Panc1 (cell line): ENCODE measurements around the gene RWDD2A. TPM values are rescaled to one million over a fixed set of nuclear protein-coding genes. Genes with fewer than 3 reads are reported as not detected.

Experiments
- ATAC-seq: fragments of 200-7000 bp; cut with Tn5 transposase; 2 replicates; pipeline ENCODE4 v1.9.1; 2020; ENCODE audit warnings: mild to moderate bottlenecking, moderate library complexity
- BruUV-seq: library from RNA; stranded (reverse); fragments of 400-500 nt; replicated peaks from 2 replicates; lab custom pipeline; 2021; lab: Mats Ljungman, UMichigan
- CTCF ChIA-PET: fragments of 300-600 bp; sonication (Branson Sonifier 250); formaldehyde crosslinking; loops from one replicate; lab custom pipeline; 2022; ENCODE audit warnings: antibody characterized with exemption; lab: Charles Lee
- POLR2A ChIA-PET: fragments of 300-600 bp; sonication (Branson Sonifier 250); formaldehyde crosslinking; loops from one replicate; lab custom pipeline; 2022; ENCODE audit warnings: antibody characterized with exemption; lab: Charles Lee
- DNase-seq: peaks from one replicate; pipeline ENCODE4 v3.0.0-alpha.2; 2010; ENCODE audit warnings: low read depth, low spot score
- H3K27ac ChIP-seq: 2 replicates; pipeline ENCODE4 v1.5.1; 2011; ENCODE audit warnings: mild to moderate bottlenecking, low read length, inconsistent platforms
- H3K27me3 ChIP-seq: fragments of 200-500 bp; sonication (Bioruptor generic); 2 replicates; pipeline ENCODE4 v1.6.0; 2014; ENCODE audit warnings: low read length, inconsistent platforms; ENCODE audit not compliant: control insufficient read depth, insufficient read depth
- H3K36me3 ChIP-seq: fragments of 200-500 bp; sonication (Bioruptor generic); 2 replicates; pipeline ENCODE4 v1.5.1; 2014; ENCODE audit warnings: inconsistent platforms, mild to moderate bottlenecking, low read length, moderate library complexity; ENCODE audit not compliant: control insufficient read depth, insufficient read depth
- H3K4me1 ChIP-seq: 2 replicates; pipeline ENCODE4 v1.5.1; 2011; ENCODE audit warnings: inconsistent platforms, mild to moderate bottlenecking, low read length, moderate library complexity; ENCODE audit not compliant: control insufficient read depth, insufficient read depth
- H3K4me3 ChIP-seq, 2 experiments: 2 replicates each; pipeline ENCODE4 v1.5.1; 2011 to 2012; ENCODE audit warnings: low read depth in 2 of 2, low read length in 2 of 2, mild to moderate bottlenecking in 2 of 2, inconsistent platforms in 1 of 2, moderate library complexity in 1 of 2
- H3K9me3 ChIP-seq: fragments of 200-500 bp; sonication (Bioruptor generic); 2 replicates; pipeline ENCODE4 v1.5.1; 2014; ENCODE audit warnings: low read depth, mild to moderate bottlenecking, inconsistent platforms, low read length, moderate library complexity; ENCODE audit not compliant: control insufficient read depth, insufficient read depth
- CTCF ChIP-seq: fragments of 450-650 bp; IDR thresholded peaks from 2 replicates; pipeline ENCODE4 v1.5.1; 2017; ENCODE audit warnings: mild to moderate bottlenecking
- POLR2AphosphoS5 ChIP-seq: IDR thresholded peaks from 2 replicates; pipeline ENCODE4 v1.6.1; 2012; ENCODE audit warnings: mild to moderate bottlenecking, low read depth, low read length, moderate library complexity
- REST ChIP-seq, 2 experiments: IDR thresholded peaks; 2 replicates each; pipeline ENCODE4 v1.6.1; 2011 to 2012; ENCODE audit warnings: low read depth in 2 of 2, control low read depth in 1 of 2, low read length in 1 of 2, mild to moderate bottlenecking in 1 of 2, moderate library complexity in 1 of 2; ENCODE audit not compliant: insufficient read depth in 1 of 2
- SIN3A ChIP-seq: IDR thresholded peaks from 2 replicates; pipeline ENCODE4 v1.6.1; 2012; ENCODE audit warnings: low read depth, mild to moderate bottlenecking, low read length, moderate library complexity, borderline replicate concordance; ENCODE audit not compliant: insufficient read depth
- TCF7L2 ChIP-seq: IDR thresholded peaks from 2 replicates; pipeline ENCODE4 v1.6.1; 2011; ENCODE audit warnings: mild to moderate bottlenecking, low read depth, low read length, inconsistent platforms
- in situ Hi-C: cut with HindIII; loops from 2 replicates; pipeline ENCODE4 v1.10.0; 2016; ENCODE audit warnings: low sequenced_read_pairs, low pct_unique_long_range_greater_than_20kb
- intact Hi-C: fragments of 100-400 bp; cut with micrococcal nuclease; formaldehyde crosslinking; loops from one replicate; pipeline ENCODE4 v1.10.0; 2022; ENCODE audit not compliant: unreplicated experiment
- total RNA-seq: library from RNA; stranded (reverse); gene quantifications from one replicate; pipeline ENCODE4 v1.2.1, GENCODE V29; 2021; ENCODE audit not compliant: unreplicated experiment

Gene RWDD2A
- total RNA-seq, 1 experiment from 2014 or later, result 3.4 TPM

GRCh38 chr6:83180426-83180950, 12.7 kb upstream of the RWDD2A start:
- BruUV-seq, result no TSS peak
- no peaks in the 10 kb centered on the region for H3K9me3 ChIP-seq
- ATAC-seq (no peak), DNase-seq (no peak)
- intact Hi-C loops, result no loop called here
- H3K4me1 ChIP-seq, result no peaks in the 10 kb centered on the region
- ChIA-PET POLR2A (no interaction called here), CTCF (no interaction called here)
- TF ChIP-seq CTCF, result no peak
- TF ChIP-seq POLR2AphosphoS5, result no peak
- no peak for TF ChIP-seq REST (IDR thresholded peaks at IDR 0.05; ENCODE audit: insufficient read depth in 1 of 2, low read depth in 2 of 2, low read length in 1 of 2)
- TF ChIP-seq SIN3A, result no peak
- TF ChIP-seq TCF7L2, result no peak
- peaks cover 28% of the 10 kb centered on the region for H3K36me3 ChIP-seq
- no peak overlapping the region for H3K4me3 ChIP-seq
- no peak overlapping the region for H3K27ac ChIP-seq
- in situ Hi-C loops, result no loop called here
- H3K27me3 ChIP-seq, result no peaks in the 10 kb centered on the region

- no TSS peak for BruUV-seq
- intact Hi-C loops, result no loop called here
- Histone ChIP-seq H3K27me3 (no peaks in the 10 kb centered on the region), H3K27ac (no peak overlapping the region), H3K4me3 (no peak overlapping the region), H3K9me3 (no peaks in the 10 kb centered on the region), H3K4me1 (no peaks in the 10 kb centered on the region), H3K36me3 (peaks cover 28% of the 10 kb centered on the region)
- in situ Hi-C loops, result no loop called here
- no peak for ATAC-seq
- no peak for DNase-seq
- POLR2A ChIA-PET, result no interaction called here
- CTCF ChIA-PET, result no interaction called here
- TF ChIP-seq CTCF (no peak), REST (IDR thresholded peaks at IDR 0.05; ENCODE audit: insufficient read depth in 1 of 2, low read depth in 2 of 2, low read length in 1 of 2) (no peak), TCF7L2 (no peak), SIN3A (no peak), POLR2AphosphoS5 (no peak)
Measured at GRCh38 chr6:83182114-83182513, 11.0 kb upstream of the RWDD2A start.
